Endothelial cell of umbilical vein (primary cell): ENCODE results near the gene USP49. TPM values are rescaled to one million over a fixed set of nuclear protein-coding genes. Genes with fewer than 3 reads are reported as not detected.

Experiments
- BruUV-seq: library from RNA; stranded (reverse); fragments of 400-500 nt; replicated peaks from 2 replicates; lab custom pipeline; 2021; lab: Mats Ljungman, UMichigan
- CTCF ChIA-PET: fragments of 300-600, 350-600 bp; sonication (Branson Sonifier 250); formaldehyde crosslinking; loops from one replicate; lab custom pipeline; 2021; ENCODE audit warnings: antibody characterized with exemption, inconsistent platforms; lab: Charles Lee
- POLR2A ChIA-PET: fragments of 300-600, 350-600 bp; sonication (Branson Sonifier 250); formaldehyde crosslinking; loops from one replicate; lab custom pipeline; 2021; ENCODE audit warnings: antibody characterized with exemption, inconsistent platforms; lab: Charles Lee
- DNase-seq: peaks from one replicate; pipeline ENCODE4 v3.0.0-alpha.2; 2011; ENCODE audit warnings: low read depth, low spot score
- FAIRE-seq: peaks from 2 replicates; lab custom pipeline; 2011; peaks lifted over from hg19 to GRCh38; lab: Jason Lieb, UNC
- H2AFZ ChIP-seq: 2 replicates; pipeline ENCODE4 v1.6.0; 2012; ENCODE audit warnings: low read depth, low read length, control low read depth, inconsistent platforms
- H3K27ac ChIP-seq: 2 replicates; pipeline ENCODE4 v1.5.1; 2011; ENCODE audit warnings: low read depth, mild to moderate bottlenecking, control low read depth, low read length, moderate library complexity; ENCODE audit not compliant: insufficient read depth
- H3K27me3 ChIP-seq, 2 experiments: 2 replicates each; pipeline versions ENCODE4 v1.6.0 to v1.6.1; 2011; ENCODE audit warnings: low read length in 2 of 2, mixed read lengths in 1 of 2; ENCODE audit not compliant: control insufficient read depth in 2 of 2, insufficient read depth in 2 of 2
- H3K36me3 ChIP-seq, 2 experiments: 2 replicates in 1 of 2; 3 replicates in 1 of 2; pipeline ENCODE4 v1.5.1; 2011; ENCODE audit warnings: low read length in 2 of 2, mild to moderate bottlenecking in 1 of 2, moderate library complexity in 1 of 2; ENCODE audit not compliant: control insufficient read depth in 2 of 2, insufficient read depth in 2 of 2; ENCODE audit errors: extremely low read depth in 1 of 2
- H3K4me1 ChIP-seq: 3 replicates; pipeline ENCODE4 v1.5.1; 2011; ENCODE audit warnings: mild to moderate bottlenecking, low read length; ENCODE audit not compliant: control insufficient read depth, insufficient read depth; ENCODE audit errors: extremely low read depth
- H3K4me2 ChIP-seq: 2 replicates; pipeline ENCODE4 v1.6.1; 2011; ENCODE audit warnings: low read length, control low read depth, mixed read lengths; ENCODE audit not compliant: insufficient read depth
- H3K4me3 ChIP-seq, 3 experiments: fragments of 200-600 bp in 1 of 3; sonication (generic), shearing (Covaris generic) in 1 of 3; replicated peaks in 1 of 3; 2 replicates each; pipeline ENCODE4 v1.5.1; 2011 to 2016; ENCODE audit warnings: control low read depth in 3 of 3, low read length in 3 of 3, mild to moderate bottlenecking in 2 of 3, inconsistent platforms in 1 of 3, low read depth in 1 of 3, moderate library complexity in 1 of 3; ENCODE audit not compliant: insufficient read depth in 1 of 3
- H3K79me2 ChIP-seq: 2 replicates; pipeline ENCODE4 v1.6.0; 2012; ENCODE audit warnings: low read length, inconsistent platforms; ENCODE audit not compliant: control insufficient read depth, insufficient read depth
- H3K9ac ChIP-seq: replicated peaks from 2 replicates; pipeline ENCODE3; 2011; ENCODE audit warnings: low read length, control low read depth; ENCODE audit not compliant: insufficient read depth; ENCODE audit errors: extremely low read depth
- H3K9me1 ChIP-seq: replicated peaks from 3 replicates; pipeline ENCODE4 v1.6.0; 2011; ENCODE audit warnings: mild to moderate bottlenecking, low read length; ENCODE audit not compliant: control insufficient read depth, insufficient read depth; ENCODE audit errors: extremely low read depth
- H3K9me3 ChIP-seq: replicated peaks from 2 replicates; pipeline ENCODE4 v1.5.1; 2012; ENCODE audit warnings: low read length, inconsistent platforms; ENCODE audit not compliant: control insufficient read depth, insufficient read depth
- H4K20me1 ChIP-seq: replicated peaks from 2 replicates; pipeline ENCODE3; 2011; ENCODE audit warnings: mild to moderate bottlenecking, low read length; ENCODE audit not compliant: control insufficient read depth, insufficient read depth; ENCODE audit errors: extremely low read depth
- EZH2 ChIP-seq: IDR thresholded peaks from 2 replicates; pipeline ENCODE4 v1.6.1; 2012; ENCODE audit warnings: borderline replicate concordance, low read depth, mild to moderate bottlenecking, moderate library complexity, low read length, inconsistent platforms; ENCODE audit not compliant: severe bottlenecking
- FOS ChIP-seq: IDR thresholded peaks from 2 replicates; pipeline ENCODE4 v1.6.1; 2011; ENCODE audit warnings: mild to moderate bottlenecking, low read length, moderate library complexity, borderline replicate concordance; ENCODE audit not compliant: insufficient read depth
- GATA2 ChIP-seq: IDR thresholded peaks from 2 replicates; pipeline ENCODE4 v1.7.0; 2011; ENCODE audit warnings: low read depth, mild to moderate bottlenecking, moderate library complexity, mixed read lengths, low read length; ENCODE audit not compliant: insufficient read length, insufficient read depth
- JUN ChIP-seq: IDR thresholded peaks from 2 replicates; pipeline ENCODE4 v1.6.1; 2011; ENCODE audit warnings: borderline replicate concordance, low read depth; ENCODE audit not compliant: insufficient read length, insufficient read depth
- MYC ChIP-seq: IDR thresholded peaks from one replicate; pipeline ENCODE4 v1.6.1; 2011; ENCODE audit warnings: mild to moderate bottlenecking, low read depth, low read length
- POLR2A ChIP-seq: IDR thresholded peaks from 2 replicates; pipeline ENCODE4 v1.6.1; 2012; ENCODE audit warnings: low read depth, mild to moderate bottlenecking, control low read depth, low read length
- POLR2AphosphoS5 ChIP-seq: IDR thresholded peaks from 2 replicates; pipeline ENCODE4 v1.6.1; 2012; ENCODE audit warnings: low read depth, mild to moderate bottlenecking, control low read depth, low read length, moderate library complexity; ENCODE audit not compliant: insufficient read depth
- dilution Hi-C: fragments of 300-500 bp; cut with MboI; formaldehyde crosslinking; loops from one replicate; pipeline ENCODE4 v1.15.0; 2019; ENCODE audit warnings: low sequenced_read_pairs; ENCODE audit not compliant: extremely low pct_ligation_motif_present
- intact Hi-C: fragments of 100-400 bp; cut with micrococcal nuclease; formaldehyde crosslinking; loops from one replicate; pipeline ENCODE4 v1.10.0; 2022
- polyA plus RNA-seq, 4 experiments: library from polyadenylated mRNA; depleted of rRNA in 3 of 4; stranded (reverse) in 3 of 4; unstranded in 1 of 4; fragments of >200 nt; gene quantifications; 2 replicates each; pipeline versions ENCODE4 v1.2.1 to v1.2.3, GENCODE V29; 2011 to 2012; ENCODE audit warnings: missing spikeins in 1 of 4
- total RNA-seq: library from RNA; stranded (reverse); gene quantifications from 2 replicates; pipeline ENCODE4 v1.2.3, GENCODE V29; 2021
- TF ChIP-seq, protein P1 (sequence below): IDR thresholded peaks from 2 replicates; pipeline ENCODE4 v1.6.1; 2011; ENCODE audit not compliant: insufficient read depth, insufficient read length
- TF ChIP-seq, protein P2 (sequence below), 2 donors: IDR thresholded peaks; 1 replicate in 1 of 2; 2 replicates in 1 of 2; pipeline ENCODE4 v1.5.1; 2011; ENCODE audit warnings: low read length in 2 of 2, mild to moderate bottlenecking in 2 of 2, moderate library complexity in 2 of 2, control low read depth in 1 of 2, inconsistent platforms in 1 of 2, low read depth in 1 of 2; ENCODE audit not compliant: insufficient read depth in 1 of 2; ENCODE audit errors: extremely low read depth in 1 of 2

Gene USP49
- total and polyA plus RNA-seq, 2 donors (not counting 3 experiments of a cell fraction or from before 2014, with no cell fraction given): 2.4 to 4.1 TPM

DNA sequence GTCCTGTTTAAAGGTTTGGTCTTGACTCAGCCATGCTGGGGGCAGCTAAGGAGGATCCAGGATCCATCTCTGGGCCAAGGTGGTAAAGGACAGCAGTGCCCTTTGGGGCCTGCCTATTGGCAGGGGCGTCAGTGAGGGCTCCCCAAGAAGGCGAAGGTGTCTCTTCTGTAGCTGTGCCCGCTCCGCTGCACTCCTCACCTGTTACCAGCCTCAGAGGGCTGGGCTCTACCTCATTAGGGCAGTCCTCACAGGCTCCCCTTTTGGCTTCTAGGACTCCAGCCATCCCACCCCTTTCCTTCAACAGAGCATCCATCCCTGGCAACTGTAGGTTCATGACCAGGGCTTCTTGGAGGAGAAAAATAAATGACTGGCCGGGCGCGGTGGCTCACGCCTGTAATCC lies 125.8 kb downstream of the USP49 start:
- H3K79me2 ChIP-seq: no peaks in the 10 kb centered on the region
- ChIA-PET POLR2A (no interaction called here), CTCF (interaction anchor here (1.0 to 1.4 kb wide), 3 partner anchors 10 to 86 kb away, joined by 3 to 4 read pairs (median 4); partner anchors contain the start of gene FRS3)
- H3K27me3 ChIP-seq: no peaks in the 10 kb centered on the region
- no peak overlapping the region for H3K9ac ChIP-seq
- FAIRE-seq: no peak
- intact Hi-C loops (no loop called here), dilution Hi-C loops (no loop called here)
- DNase-seq: no peak
- H3K36me3 ChIP-seq: peaks cover 0 to 11% of the 10 kb centered on the region in 2 experiments
- peaks cover 3% of the 10 kb centered on the region for H3K4me1 ChIP-seq
- no peak overlapping the region for H2AFZ ChIP-seq
- no peak overlapping the region for H3K27ac ChIP-seq
- H3K4me2 ChIP-seq: no peak overlapping the region
- H3K9me3 ChIP-seq: no peaks in the 10 kb centered on the region
- no peak overlapping the region for H3K4me3 ChIP-seq
- BruUV-seq: no TSS peak
- no peaks in the 10 kb centered on the region for H3K9me1 ChIP-seq
- TF ChIP-seq POLR2A: no peak
- TF ChIP-seq GATA2: no peak
- no peak for TF ChIP-seq POLR2AphosphoS5
- TF ChIP-seq MYC: no peak
- TF ChIP-seq FOS: no peak
- TF ChIP-seq, protein P1, sequence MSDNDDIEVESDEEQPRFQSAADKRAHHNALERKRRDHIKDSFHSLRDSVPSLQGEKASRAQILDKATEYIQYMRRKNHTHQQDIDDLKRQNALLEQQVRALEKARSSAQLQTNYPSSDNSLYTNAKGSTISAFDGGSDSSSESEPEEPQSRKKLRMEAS: no peak
- TF ChIP-seq JUN: no peak
- TF ChIP-seq EZH2: no peak
- TF ChIP-seq, protein P2, sequence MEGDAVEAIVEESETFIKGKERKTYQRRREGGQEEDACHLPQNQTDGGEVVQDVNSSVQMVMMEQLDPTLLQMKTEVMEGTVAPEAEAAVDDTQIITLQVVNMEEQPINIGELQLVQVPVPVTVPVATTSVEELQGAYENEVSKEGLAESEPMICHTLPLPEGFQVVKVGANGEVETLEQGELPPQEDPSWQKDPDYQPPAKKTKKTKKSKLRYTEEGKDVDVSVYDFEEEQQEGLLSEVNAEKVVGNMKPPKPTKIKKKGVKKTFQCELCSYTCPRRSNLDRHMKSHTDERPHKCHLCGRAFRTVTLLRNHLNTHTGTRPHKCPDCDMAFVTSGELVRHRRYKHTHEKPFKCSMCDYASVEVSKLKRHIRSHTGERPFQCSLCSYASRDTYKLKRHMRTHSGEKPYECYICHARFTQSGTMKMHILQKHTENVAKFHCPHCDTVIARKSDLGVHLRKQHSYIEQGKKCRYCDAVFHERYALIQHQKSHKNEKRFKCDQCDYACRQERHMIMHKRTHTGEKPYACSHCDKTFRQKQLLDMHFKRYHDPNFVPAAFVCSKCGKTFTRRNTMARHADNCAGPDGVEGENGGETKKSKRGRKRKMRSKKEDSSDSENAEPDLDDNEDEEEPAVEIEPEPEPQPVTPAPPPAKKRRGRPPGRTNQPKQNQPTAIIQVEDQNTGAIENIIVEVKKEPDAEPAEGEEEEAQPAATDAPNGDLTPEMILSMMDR (IDR thresholded peaks at IDR 0.05; ENCODE audit: extremely low read depth in 1 of 2, insufficient read depth in 1 of 2, low read depth in 1 of 2, low read length in 2 of 2): no peak
- no peaks in the 10 kb centered on the region for H4K20me1 ChIP-seq
